Activated naive CD4-positive, alpha-beta T cell treated with anti-CD3 and anti-CD28 coated beads, Interleukin-2, amount 10 ng/mL, durations not matched to agents 7 days and 5 days (primary cell): ENCODE measurements around the gene CHST12.
"Not testable (repeated sequence)": the region's sequence is repeated elsewhere in the genome, so short reads cannot be mapped to it uniquely, and the experiment has no call there.

Source experiments
- CTCF ChIA-PET: fragments of 350-600 bp; sonication (Branson Sonifier 250); formaldehyde crosslinking; loops from one replicate; lab custom pipeline; 2021; ENCODE audit warnings: antibody characterized with exemption; lab: Charles Lee
- DNase-seq: peaks from one replicate; pipeline ENCODE4 v3.0.0-alpha.2; 2020
- H3K27ac Mint-ChIP-seq: one replicate; pipeline ENCODE4 v1.8.0; 2021; ENCODE audit warnings: mild to moderate bottlenecking, moderate library complexity, mixed read lengths
- H3K27me3 Mint-ChIP-seq: one replicate; pipeline ENCODE4 v1.8.0; 2021; ENCODE audit warnings: mild to moderate bottlenecking, mixed read lengths
- H3K36me3 Mint-ChIP-seq: one replicate; pipeline ENCODE4 v1.8.0; 2021; ENCODE audit warnings: mixed read lengths
- H3K4me1 Mint-ChIP-seq: one replicate; pipeline ENCODE4 v1.8.0; 2021; ENCODE audit warnings: mixed read lengths
- H3K4me3 Mint-ChIP-seq: one replicate; pipeline ENCODE4 v1.8.0; 2021; ENCODE audit warnings: mild to moderate bottlenecking, moderate library complexity, mixed read lengths
- H3K9me3 Mint-ChIP-seq: one replicate; pipeline ENCODE4 v1.8.0; 2021; ENCODE audit warnings: mixed read lengths

The CHST12 gene

GRCh38 chr7:2403718-2404648, 572 bp downstream of the CHST12 start:
- H3K27me3 Mint-ChIP-seq = peaks cover 4% of the 10 kb centered on the region
- H3K9me3 Mint-ChIP-seq = no peaks in the 10 kb centered on the region
- peak; percentile 31 for DNase-seq
- CTCF ChIA-PET = interaction anchor here (1.2 kb wide), 1 partner anchor 50 kb away, joined by 3 read pairs; no protein-coding TSS in a partner anchor
- peaks cover 60% of the 10 kb centered on the region for H3K4me1 Mint-ChIP-seq
- peak overlapping the region; percentile 94 for H3K27ac Mint-ChIP-seq
- peaks cover 8% of the 10 kb centered on the region for H3K36me3 Mint-ChIP-seq
- peak overlapping the region; percentile 74 for H3K4me3 Mint-ChIP-seq

- peak; percentile 24 for DNase-seq
- no peaks in the 10 kb centered on the region for H3K9me3 Mint-ChIP-seq
- peaks cover 4% of the 10 kb centered on the region for H3K27me3 Mint-ChIP-seq
- CTCF ChIA-PET = interaction anchor here (3.2 kb wide), 1 partner anchor 47 kb away, joined by 9 read pairs; no protein-coding TSS in a partner anchor
- H3K4me1 Mint-ChIP-seq = peaks cover 64% of the 10 kb centered on the region
- peak overlapping the region; percentile 94 for H3K27ac Mint-ChIP-seq
- H3K4me3 Mint-ChIP-seq = peak overlapping the region; percentile 74
- peaks cover 10% of the 10 kb centered on the region for H3K36me3 Mint-ChIP-seq
Observed at GRCh38 chr7:2404714-2405119, 1.3 kb downstream of the CHST12 start.

- H3K4me1 Mint-ChIP-seq = peaks cover 64% of the 10 kb centered on the region
- H3K27ac Mint-ChIP-seq = peak overlapping the region; percentile 94
- DNase-seq = no peak
- H3K4me3 Mint-ChIP-seq = peak overlapping the region; percentile 74
- H3K36me3 Mint-ChIP-seq = peaks cover 14% of the 10 kb centered on the region
- no peaks in the 10 kb centered on the region for H3K9me3 Mint-ChIP-seq
- CTCF ChIA-PET = interaction anchor here (3.2 kb wide), 1 partner anchor 46 kb away, joined by 9 read pairs; no protein-coding TSS in a partner anchor
- H3K27me3 Mint-ChIP-seq = peaks cover 4% of the 10 kb centered on the region
Observed at GRCh38 chr7:2405201-2405600, 1.8 kb downstream of the CHST12 start.

GRCh38 chr7:2405601-2406345, 2.4 kb downstream of the CHST12 start:
- DNase-seq = peak; percentile 87
- H3K27me3 Mint-ChIP-seq = peaks cover 4% of the 10 kb centered on the region
- CTCF ChIA-PET = interaction anchor here (1.6 to 3.2 kb wide), 4 partner anchors 26 to 63 kb away, joined by 4 to 9 read pairs (median 8); partner anchors contain the start of gene EIF3B

GRCh38 chr7:2409745-2410414, 6.5 kb downstream of the CHST12 start:
- H3K36me3 Mint-ChIP-seq = peaks cover 22% of the 10 kb centered on the region
- peak overlapping the region; percentile 29 for H3K4me3 Mint-ChIP-seq
- CTCF ChIA-PET = no interaction called here
- no peaks in the 10 kb centered on the region for H3K9me3 Mint-ChIP-seq
- DNase-seq = peak; percentile 46
- H3K27ac Mint-ChIP-seq = peak overlapping the region; percentile 89
- no peaks in the 10 kb centered on the region for H3K27me3 Mint-ChIP-seq
- H3K4me1 Mint-ChIP-seq = peaks cover 61% of the 10 kb centered on the region

More at GRCh38 chr7:2405601-2406345, 2.4 kb downstream of the CHST12 start:
- Mint-ChIP-seq H3K4me3 (peak overlapping the region; percentile 74), H3K9me3 (no peaks in the 10 kb centered on the region), H3K27ac (peak overlapping the region; percentile 94), H3K36me3 (peaks cover 18% of the 10 kb centered on the region), H3K4me1 (peaks cover 67% of the 10 kb centered on the region)

GRCh38 chr7:2411049-2411448, 7.6 kb downstream of the CHST12 start:
- Mint-ChIP-seq H3K27ac (peak overlapping the region; percentile 89), H3K9me3 (no peaks in the 10 kb centered on the region), H3K27me3 (no peaks in the 10 kb centered on the region), H3K36me3 (peaks cover 24% of the 10 kb centered on the region), H3K4me1 (peaks cover 51% of the 10 kb centered on the region), H3K4me3 (no peak overlapping the region)
- CTCF ChIA-PET = no interaction called here
- DNase-seq = no peak

- H3K4me3 Mint-ChIP-seq = no peak overlapping the region
- H3K36me3 Mint-ChIP-seq = peaks cover 27% of the 10 kb centered on the region
- DNase-seq = no peak
- H3K27me3 Mint-ChIP-seq = no peaks in the 10 kb centered on the region
- no peak overlapping the region for H3K27ac Mint-ChIP-seq
- peaks cover 51% of the 10 kb centered on the region for H3K4me1 Mint-ChIP-seq
- CTCF ChIA-PET = interaction anchor here (1.2 kb wide), 1 partner anchor 19 kb away, joined by 6 read pairs; no protein-coding TSS in a partner anchor
- H3K9me3 Mint-ChIP-seq = no peaks in the 10 kb centered on the region
Observed at GRCh38 chr7:2411815-2412586, 8.6 kb downstream of the CHST12 start.

GRCh38 chr7:2412587-2413201, 9.3 kb downstream of the CHST12 start:
- H3K4me3 Mint-ChIP-seq = no peak overlapping the region
- H3K27me3 Mint-ChIP-seq = no peaks in the 10 kb centered on the region
- DNase-seq = no peak
- no peaks in the 10 kb centered on the region for H3K9me3 Mint-ChIP-seq
- peaks cover 53% of the 10 kb centered on the region for H3K4me1 Mint-ChIP-seq
- peaks cover 30% of the 10 kb centered on the region for H3K36me3 Mint-ChIP-seq
- CTCF ChIA-PET = interaction anchor here (1.2 kb wide), 1 partner anchor 18 kb away, joined by 6 read pairs; no protein-coding TSS in a partner anchor
- no peak overlapping the region for H3K27ac Mint-ChIP-seq

- Mint-ChIP-seq H3K4me1 (peaks cover 36% of the 10 kb centered on the region), H3K9me3 (no peaks in the 10 kb centered on the region), H3K36me3 (peaks cover 15% of the 10 kb centered on the region), H3K4me3 (no peak overlapping the region), H3K27ac (no peak overlapping the region), H3K27me3 (no peaks in the 10 kb centered on the region)
- CTCF ChIA-PET = no interaction called here
- DNase-seq = no peak
Observed at GRCh38 chr7:2416063-2416462, 12.7 kb downstream of the CHST12 start.

- CTCF ChIA-PET = interaction anchor here (1.1 kb wide), 1 partner anchor 32 kb away, joined by 3 read pairs; no protein-coding TSS in a partner anchor
- peaks cover 15% of the 10 kb centered on the region for H3K36me3 Mint-ChIP-seq
- H3K9me3 Mint-ChIP-seq = no peaks in the 10 kb centered on the region
- peaks cover 36% of the 10 kb centered on the region for H3K4me1 Mint-ChIP-seq
- no peak for DNase-seq
- H3K27ac Mint-ChIP-seq = no peak overlapping the region
- H3K27me3 Mint-ChIP-seq = no peaks in the 10 kb centered on the region
- no peak overlapping the region for H3K4me3 Mint-ChIP-seq
Observed at GRCh38 chr7:2416650-2417049, 13.2 kb downstream of the CHST12 start.

- peaks cover 15% of the 10 kb centered on the region for H3K36me3 Mint-ChIP-seq
- not testable (repeated sequence) for H3K27ac Mint-ChIP-seq, H3K27me3 Mint-ChIP-seq, H3K4me3 Mint-ChIP-seq, H3K9me3 Mint-ChIP-seq, DNase-seq
- CTCF ChIA-PET = interaction anchor here (1.1 kb wide), 1 partner anchor 33 kb away, joined by 3 read pairs; no protein-coding TSS in a partner anchor
- H3K4me1 Mint-ChIP-seq = peaks cover 36% of the 10 kb centered on the region
Observed at GRCh38 chr7:2417178-2417577, 13.8 kb downstream of the CHST12 start.

- Mint-ChIP-seq H3K27me3 (no peaks in the 10 kb centered on the region), H3K36me3 (peaks cover 15% of the 10 kb centered on the region), H3K9me3 (no peaks in the 10 kb centered on the region), H3K4me3 (no peak overlapping the region), H3K4me1 (peaks cover 34% of the 10 kb centered on the region), H3K27ac (no peak overlapping the region)
- peak; percentile 51 for DNase-seq
- CTCF ChIA-PET = interaction anchor here (0.8 to 1.1 kb wide), 2 partner anchors 9 to 34 kb away, joined by 3 read pairs; no protein-coding TSS in a partner anchor
Observed at GRCh38 chr7:2417981-2418481, 14.6 kb downstream of the CHST12 start.
